ENCODE data around the gene SMAD7. TPM values are rescaled to one million over a fixed set of nuclear protein-coding genes. Genes with fewer than 3 reads are reported as not detected.

SMAD7 gene
- total and polyA plus RNA-seq, 2 donors: 25.6 to 31.5 TPM

GRCh38 chr18:48975817-48976649 lies 25.3 kb upstream of the SMAD7 start:
- no peak for DNase-seq (ENCODE audit: extremely low spot score)
- 3% methylated on average over 118 of the region's 119 CpGs for WGBS

GRCh38 chr18:48975120-48975816 lies 24.5 kb upstream of the SMAD7 start:
- H3K36me3 ChIP-seq (ENCODE audit: insufficient read depth): no peaks in the 10 kb centered on the region
- 3% methylated on average over 58 of the region's 58 CpGs for WGBS
- H3K4me1 ChIP-seq (ENCODE audit: insufficient read depth): no peaks in the 10 kb centered on the region
- no peak for DNase-seq (ENCODE audit: extremely low spot score)
- peak overlapping the region; percentile 92 for H3K27ac ChIP-seq (ENCODE audit: low read depth)
- peak overlapping the region; percentile 70 for H3K4me3 ChIP-seq (ENCODE audit: low read depth, low read length)

More at GRCh38 chr18:48975817-48976649, 25.3 kb upstream of the SMAD7 start:
- peak overlapping the region; percentile 84 for H3K27ac ChIP-seq (ENCODE audit: low read depth)
- H3K4me3 ChIP-seq (ENCODE audit: low read depth, low read length): peak overlapping the region; percentile 70
- no peaks in the 10 kb centered on the region for H3K4me1 ChIP-seq (ENCODE audit: insufficient read depth)
- H3K36me3 ChIP-seq (ENCODE audit: insufficient read depth): no peaks in the 10 kb centered on the region

GRCh38 chr18:48974304-48975119 lies 23.7 kb upstream of the SMAD7 start:
- no peaks in the 10 kb centered on the region for H3K4me1 ChIP-seq (ENCODE audit: insufficient read depth)
- 56% methylated on average over 28 of the region's 28 CpGs for WGBS
- H3K36me3 ChIP-seq (ENCODE audit: insufficient read depth): no peaks in the 10 kb centered on the region
- no peak for DNase-seq (ENCODE audit: extremely low spot score)
- no peak overlapping the region for H3K4me3 ChIP-seq (ENCODE audit: low read depth, low read length)
- peak overlapping the region; percentile 92 for H3K27ac ChIP-seq (ENCODE audit: low read depth)

- Histone ChIP-seq H3K27ac (ENCODE audit: low read depth) (no peak overlapping the region), H3K4me3 (ENCODE audit: low read depth, low read length) (no peak overlapping the region), H3K36me3 (ENCODE audit: insufficient read depth) (no peaks in the 10 kb centered on the region), H3K4me1 (ENCODE audit: insufficient read depth) (no peaks in the 10 kb centered on the region)
- DNase-seq (ENCODE audit: extremely low spot score): no peak
- 77% methylated on average over 3 of the region's 3 CpGs for WGBS
Measured at GRCh38 chr18:48973731-48974130, 23.0 kb upstream of the SMAD7 start.

GRCh38 chr18:48968412-48969215 lies 17.8 kb upstream of the SMAD7 start:
- WGBS: 78% methylated on average over 11 of the region's 11 CpGs
- no peak overlapping the region for H3K4me3 ChIP-seq (ENCODE audit: low read depth, low read length)
- no peaks in the 10 kb centered on the region for H3K4me1 ChIP-seq (ENCODE audit: insufficient read depth)
- H3K36me3 ChIP-seq (ENCODE audit: insufficient read depth): no peaks in the 10 kb centered on the region
- DNase-seq (ENCODE audit: extremely low spot score): no peak
- no peak overlapping the region for H3K27ac ChIP-seq (ENCODE audit: low read depth)

- no peaks in the 10 kb centered on the region for H3K36me3 ChIP-seq (ENCODE audit: insufficient read depth)
- no peak overlapping the region for H3K27ac ChIP-seq (ENCODE audit: low read depth)
- WGBS: 93% methylated on average over 2 of the region's 2 CpGs
- no peaks in the 10 kb centered on the region for H3K4me1 ChIP-seq (ENCODE audit: insufficient read depth)
- DNase-seq (ENCODE audit: extremely low spot score): no peak
- no peak overlapping the region for H3K4me3 ChIP-seq (ENCODE audit: low read depth, low read length)
Measured at GRCh38 chr18:48967545-48967944, 16.8 kb upstream of the SMAD7 start.

GRCh38 chr18:48966523-48966922 lies 15.8 kb upstream of the SMAD7 start:
- H3K4me1 ChIP-seq (ENCODE audit: insufficient read depth): no peaks in the 10 kb centered on the region
- no peaks in the 10 kb centered on the region for H3K36me3 ChIP-seq (ENCODE audit: insufficient read depth)
- no peak overlapping the region for H3K4me3 ChIP-seq (ENCODE audit: low read depth, low read length)
- H3K27ac ChIP-seq (ENCODE audit: low read depth): no peak overlapping the region
- WGBS: 96% methylated on average over 1 of the region's 1 CpG
- DNase-seq (ENCODE audit: extremely low spot score): no peak

GRCh38 chr18:48963586-48964470 lies 13.1 kb upstream of the SMAD7 start:
- 64% methylated on average over 10 of the region's 10 CpGs for WGBS
- no peak overlapping the region for H3K4me3 ChIP-seq (ENCODE audit: low read depth, low read length)
- H3K4me1 ChIP-seq (ENCODE audit: insufficient read depth): no peaks in the 10 kb centered on the region
- H3K36me3 ChIP-seq (ENCODE audit: insufficient read depth): no peaks in the 10 kb centered on the region
- no peak for DNase-seq (ENCODE audit: extremely low spot score)
- no peak overlapping the region for H3K27ac ChIP-seq (ENCODE audit: low read depth)

- DNase-seq (ENCODE audit: extremely low spot score): no peak
- H3K4me1 ChIP-seq (ENCODE audit: insufficient read depth): no peaks in the 10 kb centered on the region
- H3K36me3 ChIP-seq (ENCODE audit: insufficient read depth): no peaks in the 10 kb centered on the region
- no peak overlapping the region for H3K4me3 ChIP-seq (ENCODE audit: low read depth, low read length)
- 63% methylated on average over 3 of the region's 3 CpGs for WGBS
- no peak overlapping the region for H3K27ac ChIP-seq (ENCODE audit: low read depth)
Measured at GRCh38 chr18:48962994-48963561, 12.3 kb upstream of the SMAD7 start.

GRCh38 chr18:48962252-48962993 lies 11.7 kb upstream of the SMAD7 start:
- H3K27ac ChIP-seq (ENCODE audit: low read depth): no peak overlapping the region
- H3K36me3 ChIP-seq (ENCODE audit: insufficient read depth): no peaks in the 10 kb centered on the region
- 79% methylated on average over 13 of the region's 13 CpGs for WGBS
- no peak overlapping the region for H3K4me3 ChIP-seq (ENCODE audit: low read depth, low read length)
- no peak for DNase-seq (ENCODE audit: extremely low spot score)
- no peaks in the 10 kb centered on the region for H3K4me1 ChIP-seq (ENCODE audit: insufficient read depth)

- H3K4me1 ChIP-seq (ENCODE audit: insufficient read depth): no peaks in the 10 kb centered on the region
- no peaks in the 10 kb centered on the region for H3K36me3 ChIP-seq (ENCODE audit: insufficient read depth)
- DNase-seq (ENCODE audit: extremely low spot score): no peak
- WGBS: 92% methylated on average over 12 of the region's 12 CpGs
- H3K27ac ChIP-seq (ENCODE audit: low read depth): no peak overlapping the region
- H3K4me3 ChIP-seq (ENCODE audit: low read depth, low read length): no peak overlapping the region
Measured at GRCh38 chr18:48961547-48961946, 10.8 kb upstream of the SMAD7 start.

All from urinary bladder (tissue), 4 donors.